ENCODE measurements around the gene LAMP1. TPM values are rescaled to one million over a fixed set of nuclear protein-coding genes. Genes with fewer than 3 reads are reported as not detected.
A peak's percentile ranks its signal among the peaks of the same experiment; 100 is the strongest.

The LAMP1 gene
- total and polyA plus RNA-seq, 2 donors (not counting 1 experiment from before 2014, with no cell fraction given), result 219 to 230 TPM

- Histone ChIP-seq H4K20me1 (ENCODE audit: control insufficient read depth, extremely low read depth, insufficient read depth, low read length) (no peaks in the 10 kb centered on the region), H3K27me3 (ENCODE audit: control insufficient read depth, insufficient read depth, low read length) (no peaks in the 10 kb centered on the region), H3K9ac (ENCODE audit: insufficient read depth, low read length) (no peak overlapping the region), H2AFZ (ENCODE audit: low read length) (no peak overlapping the region), H3K4me3 (replicated peaks in 1 of 4; ENCODE audit: control extremely low read depth in 1 of 4, insufficient read depth in 1 of 4, low read depth in 3 of 4, low read length in 4 of 4) (no peak overlapping the region), H3K4me2 (ENCODE audit: extremely low read depth, insufficient read depth, low read length) (no peak overlapping the region), H3K27ac (ENCODE audit: insufficient read depth, low read length) (no peak overlapping the region), H3K9me3 (ENCODE audit: control insufficient read depth, insufficient read depth, low read depth, low read length) (no peaks in the 10 kb centered on the region), H3K36me3 (ENCODE audit: control insufficient read depth, insufficient read depth, low read length) (no peaks in the 10 kb centered on the region), H3K4me1 (ENCODE audit: control insufficient read depth, extremely low read depth, insufficient read depth, low read length) (no peaks in the 10 kb centered on the region), H3K79me2 (ENCODE audit: control insufficient read depth, insufficient read depth, low read length) (no peaks in the 10 kb centered on the region)
- TF ChIP-seq EZH2 (IDR thresholded peaks at IDR 0.05; ENCODE audit: low read length, missing control alignments) (no peak), CTCF (conservative IDR thresholded peaks at IDR 0.05 in 1 of 2, IDR thresholded peaks at IDR 0.05 in 1 of 2; ENCODE audit: low read depth in 1 of 2, low read length in 2 of 2) (no peak)
- peak; percentile 49 to 81 for DNase-seq (ENCODE audit: low read depth in 2 of 2)
Observed at GRCh38 chr13:113357529-113357928, 60.5 kb downstream of the LAMP1 start.

GRCh38 chr13:113358653-113359190 is 61.7 kb downstream of the LAMP1 start:
- Histone ChIP-seq H3K27me3 (ENCODE audit: control insufficient read depth, insufficient read depth, low read length) (peaks cover 8% of the 10 kb centered on the region), H3K4me2 (ENCODE audit: extremely low read depth, insufficient read depth, low read length) (no peak overlapping the region), H3K9ac (ENCODE audit: insufficient read depth, low read length) (no peak overlapping the region), H2AFZ (ENCODE audit: low read length) (no peak overlapping the region), H3K4me3 (replicated peaks in 1 of 4; ENCODE audit: control extremely low read depth in 1 of 4, insufficient read depth in 1 of 4, low read depth in 3 of 4, low read length in 4 of 4) (no peak overlapping the region), H3K36me3 (ENCODE audit: control insufficient read depth, insufficient read depth, low read length) (no peaks in the 10 kb centered on the region), H4K20me1 (ENCODE audit: control insufficient read depth, extremely low read depth, insufficient read depth, low read length) (no peaks in the 10 kb centered on the region), H3K4me1 (ENCODE audit: control insufficient read depth, extremely low read depth, insufficient read depth, low read length) (no peaks in the 10 kb centered on the region), H3K27ac (ENCODE audit: insufficient read depth, low read length) (no peak overlapping the region), H3K9me3 (ENCODE audit: control insufficient read depth, insufficient read depth, low read depth, low read length) (no peaks in the 10 kb centered on the region), H3K79me2 (ENCODE audit: control insufficient read depth, insufficient read depth, low read length) (no peaks in the 10 kb centered on the region)
- no peak for TF ChIP-seq CTCF (conservative IDR thresholded peaks at IDR 0.05 in 1 of 2, IDR thresholded peaks at IDR 0.05 in 1 of 2; ENCODE audit: low read depth in 1 of 2, low read length in 2 of 2)
- no peak for TF ChIP-seq EZH2 (IDR thresholded peaks at IDR 0.05; ENCODE audit: low read length, missing control alignments)
- peak in 1 of 2 donors; percentile 72 for DNase-seq (ENCODE audit: low read depth in 2 of 2)

- no peak for DNase-seq (ENCODE audit: low read depth in 2 of 2)
- TF ChIP-seq CTCF (conservative IDR thresholded peaks at IDR 0.05 in 1 of 2, IDR thresholded peaks at IDR 0.05 in 1 of 2; ENCODE audit: low read depth in 1 of 2, low read length in 2 of 2), result no peak
- no peak for TF ChIP-seq EZH2 (IDR thresholded peaks at IDR 0.05; ENCODE audit: low read length, missing control alignments)
Observed at GRCh38 chr13:113359571-113359970, 62.5 kb downstream of the LAMP1 start.

More at GRCh38 chr13:113359571-113359970, 62.5 kb downstream of the LAMP1 start:
- H3K4me2 ChIP-seq (ENCODE audit: extremely low read depth, insufficient read depth, low read length), result no peak overlapping the region
- H3K9me3 ChIP-seq (ENCODE audit: control insufficient read depth, insufficient read depth, low read depth, low read length), result no peaks in the 10 kb centered on the region
- H2AFZ ChIP-seq (ENCODE audit: low read length), result no peak overlapping the region
- no peaks in the 10 kb centered on the region for H3K4me1 ChIP-seq (ENCODE audit: control insufficient read depth, extremely low read depth, insufficient read depth, low read length)
- no peak overlapping the region for H3K9ac ChIP-seq (ENCODE audit: insufficient read depth, low read length)
- H3K79me2 ChIP-seq (ENCODE audit: control insufficient read depth, insufficient read depth, low read length), result no peaks in the 10 kb centered on the region
- no peaks in the 10 kb centered on the region for H3K36me3 ChIP-seq (ENCODE audit: control insufficient read depth, insufficient read depth, low read length)
- no peaks in the 10 kb centered on the region for H4K20me1 ChIP-seq (ENCODE audit: control insufficient read depth, extremely low read depth, insufficient read depth, low read length)
- peaks cover 8% of the 10 kb centered on the region for H3K27me3 ChIP-seq (ENCODE audit: control insufficient read depth, insufficient read depth, low read length)
- no peak overlapping the region for H3K27ac ChIP-seq (ENCODE audit: insufficient read depth, low read length)
- H3K4me3 ChIP-seq (replicated peaks in 1 of 4; ENCODE audit: control extremely low read depth in 1 of 4, insufficient read depth in 1 of 4, low read depth in 3 of 4, low read length in 4 of 4), result no peak overlapping the region

All from fibroblast of lung (primary cell).